HFF-Myc (cell line): ENCODE data around the gene OTX2.

Experiments
- DNase-seq: peaks from one replicate; pipeline ENCODE4 v3.0.0-alpha.2; 2011; ENCODE audit warnings: low read depth; ENCODE audit errors: extremely low read depth
- H3K4me3 ChIP-seq: replicated peaks from 2 replicates; pipeline ENCODE4 v1.5.1; 2011; ENCODE audit warnings: low read depth, mild to moderate bottlenecking, control low read depth, low read length
- TF ChIP-seq, protein P1 (sequence below): IDR thresholded peaks from 2 replicates; pipeline ENCODE4 v1.5.1; 2012; ENCODE audit warnings: mild to moderate bottlenecking, low read depth, low read length, control low read depth; ENCODE audit errors: missing control alignments

Gene OTX2

DNA sequence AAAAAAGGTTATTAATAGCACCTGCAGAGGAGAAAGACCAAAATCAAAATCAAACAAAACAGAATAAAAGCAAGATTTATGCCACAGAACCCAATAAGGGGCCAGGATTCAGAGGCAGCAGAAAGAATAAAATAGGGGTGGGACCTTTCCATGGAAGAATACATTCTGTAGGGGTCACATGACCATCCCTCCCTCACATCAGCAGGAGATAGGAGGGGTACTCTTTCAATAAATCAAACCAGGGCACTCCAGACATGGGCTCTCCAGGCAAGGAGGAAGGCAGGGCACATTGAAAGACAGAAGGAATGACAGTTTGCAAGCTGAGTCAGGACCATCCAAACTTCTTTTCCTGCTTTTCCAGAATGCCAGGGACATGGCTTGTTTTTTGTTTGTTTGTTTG, 39.8 kb downstream of the OTX2 start:
- DNase-seq: no peak
- no peak overlapping the region for H3K4me3 ChIP-seq
- TF ChIP-seq, protein P1, sequence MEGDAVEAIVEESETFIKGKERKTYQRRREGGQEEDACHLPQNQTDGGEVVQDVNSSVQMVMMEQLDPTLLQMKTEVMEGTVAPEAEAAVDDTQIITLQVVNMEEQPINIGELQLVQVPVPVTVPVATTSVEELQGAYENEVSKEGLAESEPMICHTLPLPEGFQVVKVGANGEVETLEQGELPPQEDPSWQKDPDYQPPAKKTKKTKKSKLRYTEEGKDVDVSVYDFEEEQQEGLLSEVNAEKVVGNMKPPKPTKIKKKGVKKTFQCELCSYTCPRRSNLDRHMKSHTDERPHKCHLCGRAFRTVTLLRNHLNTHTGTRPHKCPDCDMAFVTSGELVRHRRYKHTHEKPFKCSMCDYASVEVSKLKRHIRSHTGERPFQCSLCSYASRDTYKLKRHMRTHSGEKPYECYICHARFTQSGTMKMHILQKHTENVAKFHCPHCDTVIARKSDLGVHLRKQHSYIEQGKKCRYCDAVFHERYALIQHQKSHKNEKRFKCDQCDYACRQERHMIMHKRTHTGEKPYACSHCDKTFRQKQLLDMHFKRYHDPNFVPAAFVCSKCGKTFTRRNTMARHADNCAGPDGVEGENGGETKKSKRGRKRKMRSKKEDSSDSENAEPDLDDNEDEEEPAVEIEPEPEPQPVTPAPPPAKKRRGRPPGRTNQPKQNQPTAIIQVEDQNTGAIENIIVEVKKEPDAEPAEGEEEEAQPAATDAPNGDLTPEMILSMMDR: no peak

DNA sequence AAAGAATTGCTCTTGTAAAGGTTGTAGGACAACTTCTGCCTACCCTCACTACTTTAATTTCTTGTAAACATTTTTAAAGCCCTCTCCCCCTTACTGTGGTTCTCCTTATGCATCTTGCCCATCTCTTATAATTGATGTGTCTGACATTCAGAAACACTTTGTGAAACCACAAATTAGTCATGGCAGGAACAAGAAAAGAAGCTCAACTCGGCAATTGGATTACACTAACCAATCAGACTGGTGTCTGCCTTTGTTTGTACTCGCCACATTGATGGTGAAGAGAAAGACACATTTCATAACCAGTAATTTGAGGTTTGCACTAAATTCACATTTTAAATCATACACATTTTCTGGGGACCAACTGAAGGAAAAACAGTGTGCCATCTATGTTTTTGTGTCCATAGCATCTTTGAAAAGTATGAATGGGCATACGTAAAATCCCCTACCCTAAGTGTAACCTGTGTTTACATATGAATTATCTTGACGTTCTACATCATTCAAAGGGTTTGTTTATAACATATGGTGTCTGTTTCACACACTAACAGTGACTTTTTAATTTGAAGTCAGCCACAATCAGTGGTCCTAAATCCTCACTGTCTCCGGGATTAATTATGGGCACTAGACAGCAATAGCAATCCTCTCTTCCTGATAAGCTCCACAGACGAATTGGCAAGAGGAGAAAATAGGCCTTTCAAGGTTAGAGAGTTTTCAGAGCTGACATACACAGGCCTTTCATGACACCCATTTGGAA, 49.9 kb downstream of the OTX2 start:
- no peak overlapping the region for H3K4me3 ChIP-seq
- TF ChIP-seq, protein P1: no peak
- no peak for DNase-seq

DNA sequence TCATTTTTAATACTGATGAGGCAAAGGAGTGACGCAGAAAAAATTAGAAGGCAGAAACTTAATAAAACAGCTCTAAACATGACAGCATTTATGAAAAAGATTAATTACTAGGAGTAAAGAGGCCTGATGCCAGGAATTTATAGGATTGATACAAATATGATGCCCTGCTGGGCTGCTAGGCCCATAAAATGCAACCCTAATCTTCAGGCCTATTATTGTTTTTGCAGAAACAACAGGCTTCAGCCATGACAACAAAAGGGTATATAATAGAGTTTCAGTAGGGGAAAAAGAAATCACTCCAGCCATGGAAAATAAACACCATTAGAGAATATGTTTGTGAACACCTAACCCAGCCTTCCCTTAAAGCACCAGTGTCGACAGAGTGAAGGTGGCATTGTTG, 50.6 kb downstream of the OTX2 start:
- TF ChIP-seq, protein P1: no peak
- H3K4me3 ChIP-seq: no peak overlapping the region
- no peak for DNase-seq

DNA sequence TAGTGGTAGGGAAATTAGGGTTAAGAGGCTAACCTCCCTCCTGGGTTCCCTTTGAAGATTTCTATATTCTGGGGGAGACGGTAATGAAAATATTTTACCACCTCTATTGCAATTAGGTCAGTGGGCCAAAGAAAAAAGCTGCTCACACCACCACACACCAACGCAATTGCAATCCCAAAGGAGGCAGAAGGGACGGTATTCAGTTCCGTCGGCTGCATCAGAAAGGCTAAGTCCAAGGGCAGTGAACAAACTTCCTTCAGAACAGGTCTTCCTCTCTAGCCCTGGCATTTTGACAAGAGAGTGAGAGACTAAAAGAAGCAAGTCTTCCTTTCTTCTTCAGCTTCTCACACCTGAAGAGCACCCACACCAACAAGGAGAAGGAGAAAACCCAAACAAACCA, 51.2 kb downstream of the OTX2 start:
- no peak for DNase-seq
- H3K4me3 ChIP-seq: no peak overlapping the region
- TF ChIP-seq, protein P1: no peak

DNA sequence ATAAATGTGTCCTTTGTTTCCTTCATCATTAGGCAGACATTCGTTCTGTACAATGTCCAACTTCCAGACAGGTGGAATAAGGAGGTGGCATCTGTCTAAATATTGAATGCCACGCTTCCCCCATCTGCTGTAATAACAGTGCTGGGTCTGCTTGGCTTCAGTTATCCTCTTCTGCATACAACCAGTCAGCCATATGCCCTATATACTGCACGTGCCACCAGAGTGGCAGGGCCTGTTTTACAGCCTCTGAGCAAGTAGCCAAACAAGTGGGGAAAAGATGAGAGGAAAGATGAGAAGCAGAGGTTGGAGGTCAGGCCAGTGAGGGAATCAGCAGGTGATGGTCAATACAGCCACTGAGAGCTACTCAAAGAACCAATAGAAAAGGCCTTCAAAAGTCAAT, 55.4 kb downstream of the OTX2 start:
- DNase-seq: no peak
- TF ChIP-seq, protein P1: no peak
- H3K4me3 ChIP-seq: no peak overlapping the region

DNA sequence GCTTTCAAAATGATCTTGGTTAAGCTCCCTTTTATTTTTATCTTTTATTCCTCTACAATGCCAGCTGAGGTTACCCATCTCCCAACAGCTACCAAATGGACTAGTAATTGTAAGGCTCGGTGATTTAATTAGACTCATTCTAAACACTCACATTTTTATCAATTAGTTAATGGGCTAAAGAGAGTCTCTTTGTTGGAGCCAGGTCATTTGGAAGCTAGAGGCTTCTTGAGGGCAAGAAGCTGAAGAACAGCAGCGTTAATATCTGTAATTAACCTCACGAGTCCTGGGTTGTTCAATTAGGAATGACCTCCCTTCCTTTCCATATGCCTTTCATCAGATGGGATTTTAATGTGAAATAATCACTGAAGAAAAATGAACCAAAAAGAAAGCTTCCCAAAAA, 56.9 kb downstream of the OTX2 start:
- TF ChIP-seq, protein P1: no peak
- no peak for DNase-seq

DNA sequence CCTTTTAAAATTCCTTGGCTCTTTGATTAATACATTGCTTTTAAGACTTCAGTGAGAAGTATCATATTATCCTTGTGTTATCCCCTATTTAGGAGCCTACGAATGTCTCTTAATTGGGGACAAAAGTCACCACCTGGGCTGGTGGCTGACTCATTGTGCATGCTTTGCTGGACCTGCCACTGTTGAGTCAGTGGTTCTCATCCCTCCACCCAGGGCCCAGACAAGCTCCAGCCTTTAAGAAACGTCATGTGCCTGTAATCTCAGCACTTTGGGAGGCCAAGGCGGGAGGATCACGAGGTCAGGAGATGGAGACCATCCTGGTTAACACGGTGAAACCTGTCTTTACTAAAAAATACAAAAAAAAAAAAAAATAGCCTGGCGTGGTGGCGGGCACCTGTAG, 57.9 kb downstream of the OTX2 start:
- no peak for DNase-seq
- TF ChIP-seq, protein P1: no peak

More for the DNA sequence above, 56.9 kb downstream of the OTX2 start:
- no peak overlapping the region for H3K4me3 ChIP-seq

More for the DNA sequence above, 57.9 kb downstream of the OTX2 start:
- no peak overlapping the region for H3K4me3 ChIP-seq
